Measurements from ENCODE around the gene MAML3. TPM values are rescaled to one million over a fixed set of nuclear protein-coding genes. Genes with fewer than 3 reads are reported as not detected.

Gene MAML3
- total RNA-seq, 4 donors from 2014 or later = 21.2 to 28.4 (median 22.1) TPM

DNA sequence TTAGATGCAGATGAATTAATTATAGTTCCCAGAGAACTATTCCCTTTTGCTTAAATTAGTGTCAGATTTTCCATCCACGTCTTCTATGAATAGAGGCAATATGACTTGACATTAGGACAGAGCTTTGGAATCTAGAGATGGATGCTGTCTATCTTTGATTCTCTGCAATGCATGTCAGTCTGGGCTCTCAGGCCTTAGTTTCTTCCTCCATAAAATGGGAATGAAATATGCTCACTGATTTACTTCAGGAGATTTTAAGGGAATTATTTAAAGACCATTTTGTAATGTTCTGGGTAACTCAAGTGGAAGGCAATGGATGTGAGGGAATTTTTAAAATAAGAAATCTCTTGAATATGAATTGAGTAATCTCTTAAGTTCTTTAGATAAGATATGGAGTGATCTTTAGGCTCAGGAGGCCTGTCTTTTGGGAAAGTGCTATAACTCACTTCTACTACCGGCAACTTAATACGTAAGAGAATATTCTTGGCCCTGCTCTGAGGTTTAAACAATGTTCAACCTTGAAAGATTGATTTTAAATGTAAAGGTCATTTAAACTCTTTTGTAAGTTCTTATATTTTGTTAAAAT is 459.4 kb downstream of the MAML3 start:
- DNase-seq (ENCODE audit: low spot score in 2 of 2) = no peak
- intact Hi-C loops (cut with DNase I; ENCODE audit: low total_unique reads) = no loop called here
- no peak overlapping the region for H3K4me3 ChIP-seq (ENCODE audit: low read depth, poor library complexity, severe bottlenecking)
- WGBS, 2 donors = 91 to 92% methylated on average over 3 of the region's 3 CpGs
- TF ChIP-seq, protein P1, sequence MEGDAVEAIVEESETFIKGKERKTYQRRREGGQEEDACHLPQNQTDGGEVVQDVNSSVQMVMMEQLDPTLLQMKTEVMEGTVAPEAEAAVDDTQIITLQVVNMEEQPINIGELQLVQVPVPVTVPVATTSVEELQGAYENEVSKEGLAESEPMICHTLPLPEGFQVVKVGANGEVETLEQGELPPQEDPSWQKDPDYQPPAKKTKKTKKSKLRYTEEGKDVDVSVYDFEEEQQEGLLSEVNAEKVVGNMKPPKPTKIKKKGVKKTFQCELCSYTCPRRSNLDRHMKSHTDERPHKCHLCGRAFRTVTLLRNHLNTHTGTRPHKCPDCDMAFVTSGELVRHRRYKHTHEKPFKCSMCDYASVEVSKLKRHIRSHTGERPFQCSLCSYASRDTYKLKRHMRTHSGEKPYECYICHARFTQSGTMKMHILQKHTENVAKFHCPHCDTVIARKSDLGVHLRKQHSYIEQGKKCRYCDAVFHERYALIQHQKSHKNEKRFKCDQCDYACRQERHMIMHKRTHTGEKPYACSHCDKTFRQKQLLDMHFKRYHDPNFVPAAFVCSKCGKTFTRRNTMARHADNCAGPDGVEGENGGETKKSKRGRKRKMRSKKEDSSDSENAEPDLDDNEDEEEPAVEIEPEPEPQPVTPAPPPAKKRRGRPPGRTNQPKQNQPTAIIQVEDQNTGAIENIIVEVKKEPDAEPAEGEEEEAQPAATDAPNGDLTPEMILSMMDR (IDR thresholded peaks at IDR 0.05) = no peak
- no peak for TF ChIP-seq POLR2A (IDR thresholded peaks at IDR 0.05)

DNA sequence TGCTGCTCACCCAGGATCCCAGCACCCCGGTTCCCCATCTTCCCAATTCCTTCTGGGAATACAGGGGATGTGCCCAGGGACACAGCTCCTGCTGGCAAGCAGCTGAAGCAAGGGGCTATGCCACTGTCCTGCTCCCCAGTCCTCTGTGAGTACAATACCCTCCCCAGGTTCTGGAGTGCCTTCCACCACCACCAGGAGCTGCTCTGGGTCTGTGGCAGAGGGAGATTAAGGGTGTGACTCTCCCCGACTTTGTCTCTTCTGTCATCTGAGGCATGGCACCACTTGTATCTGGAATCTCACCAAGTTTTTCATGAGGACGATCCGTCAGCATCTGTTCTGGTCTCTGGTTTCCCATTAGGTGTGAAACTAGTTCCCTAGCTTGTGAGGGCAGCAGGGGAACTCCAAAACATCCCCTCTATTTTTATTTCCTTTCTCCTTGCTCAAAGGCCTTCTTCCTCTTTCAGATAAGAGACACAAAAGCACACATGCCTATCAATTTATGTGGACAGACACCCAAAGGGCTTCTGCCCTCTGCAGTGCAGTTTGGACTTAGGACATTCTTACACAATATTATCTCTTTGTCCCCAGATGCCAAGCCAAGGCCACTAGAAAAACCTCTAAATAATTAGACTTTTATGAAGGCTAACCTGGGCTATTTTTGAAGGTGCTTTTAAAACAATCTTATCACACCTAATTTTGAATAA is 461.5 kb downstream of the MAML3 start:
- H3K4me3 ChIP-seq (ENCODE audit: low read depth, poor library complexity, severe bottlenecking) = no peak overlapping the region
- 27 to 33% methylated on average over 4 of the region's 4 CpGs for WGBS, 2 donors
- intact Hi-C loops (cut with DNase I; ENCODE audit: low total_unique reads) = no loop called here
- DNase-seq (ENCODE audit: low spot score in 2 of 2) = peak in 1 of 2 donors; percentile 61
- no peak for TF ChIP-seq POLR2A (IDR thresholded peaks at IDR 0.05)
- TF ChIP-seq, protein P1 (IDR thresholded peaks at IDR 0.05) = no peak

DNA sequence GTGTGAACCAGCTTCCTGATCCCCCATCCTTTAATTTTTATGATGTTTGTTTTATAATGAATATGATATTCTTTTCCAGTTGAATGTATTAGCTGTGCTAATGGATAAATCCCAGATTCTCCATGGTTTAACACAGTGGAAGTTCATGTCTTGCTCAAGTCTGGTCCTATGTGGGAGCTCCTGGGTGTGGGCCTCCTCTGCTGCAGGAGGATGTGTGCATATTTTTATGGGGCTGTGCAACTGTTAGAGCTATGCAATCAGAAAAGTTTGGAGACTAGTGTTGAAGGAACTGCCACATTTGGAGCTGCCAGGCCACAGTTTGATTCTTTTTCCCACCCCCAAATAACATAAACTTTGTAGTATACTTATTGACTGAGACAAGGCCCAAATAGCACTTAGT is 463.6 kb downstream of the MAML3 start:
- H3K4me3 ChIP-seq (ENCODE audit: low read depth, poor library complexity, severe bottlenecking) = no peak overlapping the region
- DNase-seq (ENCODE audit: low spot score in 2 of 2) = peak in 1 of 2 donors; percentile 2
- intact Hi-C loops (cut with DNase I; ENCODE audit: low total_unique reads) = no loop called here
- TF ChIP-seq, protein P1 (IDR thresholded peaks at IDR 0.05) = no peak
- no peak for TF ChIP-seq POLR2A (IDR thresholded peaks at IDR 0.05)

DNA sequence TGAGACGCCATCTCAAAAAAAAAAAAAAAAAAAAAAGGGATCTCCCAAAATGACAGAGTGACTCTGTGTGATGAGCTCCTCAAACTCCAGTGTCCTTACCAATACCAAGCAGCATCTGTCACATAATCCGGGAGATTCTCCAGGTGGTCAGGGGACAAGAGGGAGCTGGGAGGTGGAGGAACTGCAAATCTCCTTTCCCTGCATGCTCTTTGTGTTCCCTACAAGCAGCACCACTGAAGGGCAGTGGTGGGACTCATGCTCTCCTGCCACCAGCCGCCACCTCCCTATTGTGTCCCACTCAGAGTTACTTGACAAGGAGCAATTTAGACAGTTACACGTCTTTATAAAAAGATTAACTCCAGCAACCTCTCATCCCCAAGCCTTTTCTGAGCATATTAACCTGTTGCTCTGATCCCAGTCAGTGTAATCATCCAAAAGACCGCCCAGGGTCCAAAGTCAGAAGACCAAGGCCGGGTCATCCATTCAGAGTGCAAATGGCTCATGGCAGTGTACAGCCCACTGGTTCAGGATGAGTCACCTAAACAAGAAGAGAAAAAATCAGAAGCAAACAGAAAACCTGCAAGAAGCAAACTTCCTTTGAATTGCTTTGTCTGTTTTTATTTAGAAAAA is 464.8 kb downstream of the MAML3 start:
- DNase-seq (ENCODE audit: low spot score in 2 of 2) = peak in 1 of 2 donors; percentile 42
- 90 to 96% methylated on average over 6 of the region's 6 CpGs for WGBS, 2 donors
- TF ChIP-seq, protein P1 (IDR thresholded peaks at IDR 0.05) = no peak
- TF ChIP-seq POLR2A (IDR thresholded peaks at IDR 0.05) = no peak
- no peak overlapping the region for H3K4me3 ChIP-seq (ENCODE audit: low read depth, poor library complexity, severe bottlenecking)
- intact Hi-C loops (cut with DNase I; ENCODE audit: low total_unique reads) = no loop called here

DNA sequence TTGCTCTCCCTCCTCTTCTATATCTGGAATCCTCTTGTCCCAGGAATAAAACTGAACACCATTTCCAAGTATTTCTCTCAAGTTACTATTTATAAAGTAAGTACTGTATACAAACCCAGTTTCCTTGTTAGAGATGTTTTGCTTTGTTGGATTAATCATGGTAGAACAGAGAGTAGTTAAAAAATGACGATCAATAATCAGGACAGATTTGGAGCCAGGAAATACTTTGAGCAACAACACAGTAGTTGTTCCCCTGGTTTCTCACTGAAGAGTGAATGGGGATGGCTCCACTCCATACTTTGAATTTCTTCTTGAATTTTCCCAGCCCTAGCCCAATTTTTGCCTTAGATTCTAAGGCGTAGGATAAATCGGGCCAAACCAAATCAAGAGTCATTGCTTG is 467.0 kb downstream of the MAML3 start:
- intact Hi-C loops (cut with DNase I; ENCODE audit: low total_unique reads) = no loop called here
- WGBS, 2 donors = 86 to 88% methylated on average over 3 of the region's 3 CpGs
- TF ChIP-seq POLR2A (IDR thresholded peaks at IDR 0.05) = no peak
- TF ChIP-seq, protein P1 (IDR thresholded peaks at IDR 0.05) = no peak
- no peak for DNase-seq (ENCODE audit: low spot score in 2 of 2)
- no peak overlapping the region for H3K4me3 ChIP-seq (ENCODE audit: low read depth, poor library complexity, severe bottlenecking)

Measured in lower leg skin (tissue), 4 donors.